Measurements from ENCODE around the gene MAN1C1.

DNA sequence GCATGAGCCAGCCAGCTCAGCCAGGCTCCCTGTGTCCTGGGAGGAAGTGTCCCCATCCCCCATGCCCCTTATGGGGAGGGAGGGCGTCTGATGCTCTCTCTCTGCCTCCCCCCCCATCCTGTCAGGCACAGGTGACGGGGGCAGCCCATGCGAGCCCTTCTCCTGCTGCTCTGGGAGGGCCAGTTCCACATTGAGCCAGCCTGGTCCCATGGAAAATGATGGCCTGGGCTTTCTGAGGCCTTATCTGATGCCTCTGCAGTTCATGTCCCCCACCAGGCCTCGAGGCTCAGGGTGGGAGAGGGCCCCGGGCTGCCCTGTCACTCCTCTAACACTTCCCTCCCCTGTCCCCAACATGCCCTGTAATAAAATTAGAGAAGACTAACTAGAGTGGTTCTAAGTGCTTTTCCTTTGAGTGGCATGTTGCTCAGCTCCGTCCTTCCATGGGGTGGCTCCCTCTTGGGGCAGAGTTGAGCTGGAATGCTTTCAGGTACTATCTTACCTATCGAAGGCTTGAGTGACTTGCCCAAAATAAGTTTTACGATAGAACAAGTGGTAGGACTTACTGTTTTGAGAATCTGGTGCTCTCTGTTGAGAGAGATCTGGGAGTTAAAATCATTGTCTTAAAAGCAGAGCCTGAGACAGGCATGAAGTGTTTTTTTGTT is 201.4 kb downstream of the MAN1C1 start:
- TF ChIP-seq, protein P1, sequence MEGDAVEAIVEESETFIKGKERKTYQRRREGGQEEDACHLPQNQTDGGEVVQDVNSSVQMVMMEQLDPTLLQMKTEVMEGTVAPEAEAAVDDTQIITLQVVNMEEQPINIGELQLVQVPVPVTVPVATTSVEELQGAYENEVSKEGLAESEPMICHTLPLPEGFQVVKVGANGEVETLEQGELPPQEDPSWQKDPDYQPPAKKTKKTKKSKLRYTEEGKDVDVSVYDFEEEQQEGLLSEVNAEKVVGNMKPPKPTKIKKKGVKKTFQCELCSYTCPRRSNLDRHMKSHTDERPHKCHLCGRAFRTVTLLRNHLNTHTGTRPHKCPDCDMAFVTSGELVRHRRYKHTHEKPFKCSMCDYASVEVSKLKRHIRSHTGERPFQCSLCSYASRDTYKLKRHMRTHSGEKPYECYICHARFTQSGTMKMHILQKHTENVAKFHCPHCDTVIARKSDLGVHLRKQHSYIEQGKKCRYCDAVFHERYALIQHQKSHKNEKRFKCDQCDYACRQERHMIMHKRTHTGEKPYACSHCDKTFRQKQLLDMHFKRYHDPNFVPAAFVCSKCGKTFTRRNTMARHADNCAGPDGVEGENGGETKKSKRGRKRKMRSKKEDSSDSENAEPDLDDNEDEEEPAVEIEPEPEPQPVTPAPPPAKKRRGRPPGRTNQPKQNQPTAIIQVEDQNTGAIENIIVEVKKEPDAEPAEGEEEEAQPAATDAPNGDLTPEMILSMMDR (IDR thresholded peaks at IDR 0.05): no peak
- TF ChIP-seq EZH2 (IDR thresholded peaks at IDR 0.05; ENCODE audit: borderline replicate concordance, insufficient read depth, low read depth, low read length, poor library complexity, severe bottlenecking): no peak
